ENCODE measurements around the gene VEZF1. TPM values are rescaled to one million over a fixed set of nuclear protein-coding genes. Genes with fewer than 3 reads are reported as not detected.
A peak's percentile ranks its signal among the peaks of the same experiment; 100 is the strongest.

Gene VEZF1
- total RNA-seq, 1 donor from 2014 or later = 50.9 TPM

- H3K9ac ChIP-seq (ENCODE audit: low read length) = peak overlapping the region; percentile 45
These were observed 41.9 kb downstream of the VEZF1 start for GRCh38 chr17:57945996-57946797.

DNA sequence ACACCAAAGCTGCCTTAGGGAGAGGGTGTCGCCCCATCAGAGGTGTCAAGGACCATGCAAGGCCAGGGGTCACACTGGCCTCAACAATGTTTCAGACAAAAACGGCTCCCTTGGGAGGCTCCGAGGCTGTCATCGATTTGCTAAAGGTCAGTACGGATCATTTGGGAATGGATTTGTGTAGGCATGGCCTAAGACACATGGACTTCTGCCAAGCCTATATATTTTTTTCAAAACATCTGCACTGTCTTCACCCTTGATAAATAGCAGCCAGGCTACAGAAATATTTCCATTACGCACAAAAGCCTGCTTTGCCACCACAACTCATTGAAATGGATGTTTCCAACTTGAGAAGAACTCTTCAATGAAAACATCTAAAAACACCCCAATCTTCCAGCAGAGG, 43.1 kb downstream of the VEZF1 start:
- H4K20me1 ChIP-seq (ENCODE audit: insufficient read depth, low read length) = peaks cover 31% of the 10 kb centered on the region
- no peak for FAIRE-seq
- H3K79me2 ChIP-seq (ENCODE audit: insufficient read depth, low read length) = peaks cover 67% of the 10 kb centered on the region
- H3K4me1 ChIP-seq (ENCODE audit: insufficient read depth, low read length) = peaks cover 55% of the 10 kb centered on the region
- no peak overlapping the region for H3K4me2 ChIP-seq (ENCODE audit: low read length)
- no peaks in the 10 kb centered on the region for H3K36me3 ChIP-seq (ENCODE audit: insufficient read depth, low read length)
- DNase-seq (ENCODE audit: low read depth) = peak; percentile 47
- no peaks in the 10 kb centered on the region for H3K27me3 ChIP-seq (ENCODE audit: insufficient read depth, low read length)
- no peak overlapping the region for H2AFZ ChIP-seq (ENCODE audit: low read depth, low read length)
- no peak overlapping the region for H3K27ac ChIP-seq (ENCODE audit: low read depth, low read length)
- TF ChIP-seq EZH2 (IDR thresholded peaks at IDR 0.05; ENCODE audit: insufficient read depth, low read length) = no peak
- TF ChIP-seq, protein P1, sequence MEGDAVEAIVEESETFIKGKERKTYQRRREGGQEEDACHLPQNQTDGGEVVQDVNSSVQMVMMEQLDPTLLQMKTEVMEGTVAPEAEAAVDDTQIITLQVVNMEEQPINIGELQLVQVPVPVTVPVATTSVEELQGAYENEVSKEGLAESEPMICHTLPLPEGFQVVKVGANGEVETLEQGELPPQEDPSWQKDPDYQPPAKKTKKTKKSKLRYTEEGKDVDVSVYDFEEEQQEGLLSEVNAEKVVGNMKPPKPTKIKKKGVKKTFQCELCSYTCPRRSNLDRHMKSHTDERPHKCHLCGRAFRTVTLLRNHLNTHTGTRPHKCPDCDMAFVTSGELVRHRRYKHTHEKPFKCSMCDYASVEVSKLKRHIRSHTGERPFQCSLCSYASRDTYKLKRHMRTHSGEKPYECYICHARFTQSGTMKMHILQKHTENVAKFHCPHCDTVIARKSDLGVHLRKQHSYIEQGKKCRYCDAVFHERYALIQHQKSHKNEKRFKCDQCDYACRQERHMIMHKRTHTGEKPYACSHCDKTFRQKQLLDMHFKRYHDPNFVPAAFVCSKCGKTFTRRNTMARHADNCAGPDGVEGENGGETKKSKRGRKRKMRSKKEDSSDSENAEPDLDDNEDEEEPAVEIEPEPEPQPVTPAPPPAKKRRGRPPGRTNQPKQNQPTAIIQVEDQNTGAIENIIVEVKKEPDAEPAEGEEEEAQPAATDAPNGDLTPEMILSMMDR (IDR thresholded peaks at IDR 0.05; ENCODE audit: insufficient read depth, low read depth, low read length) = no peak
- H3K4me3 Mint-ChIP-seq (ENCODE audit: unreplicated experiment) = no peak overlapping the region
- no peaks in the 10 kb centered on the region for H3K9me3 ChIP-seq (ENCODE audit: insufficient read depth, low read depth, low read length)
- no peaks in the 10 kb centered on the region for H3K9me3 Mint-ChIP-seq (ENCODE audit: unreplicated experiment)
- H3K4me3 ChIP-seq (ENCODE audit: insufficient read depth, low read depth, low read length) = no peak overlapping the region
- no peaks in the 10 kb centered on the region for H3K27me3 Mint-ChIP-seq (ENCODE audit: low read depth, unreplicated experiment)
- peaks cover 3% of the 10 kb centered on the region for H3K36me3 Mint-ChIP-seq (ENCODE audit: low read depth, unreplicated experiment)
- H3K9ac ChIP-seq (ENCODE audit: low read length) = no peak overlapping the region
- H3K4me1 Mint-ChIP-seq (ENCODE audit: low read depth, unreplicated experiment) = peaks cover 69% of the 10 kb centered on the region
- no peak overlapping the region for H3K27ac Mint-ChIP-seq (ENCODE audit: unreplicated experiment)

More at GRCh38 chr17:57945996-57946797, 41.9 kb downstream of the VEZF1 start:
- peaks cover 67% of the 10 kb centered on the region for H3K4me1 Mint-ChIP-seq (ENCODE audit: low read depth, unreplicated experiment)
- no peaks in the 10 kb centered on the region for H3K9me3 Mint-ChIP-seq (ENCODE audit: unreplicated experiment)
- Histone ChIP-seq H3K79me2 (ENCODE audit: insufficient read depth, low read length) (peaks cover 61% of the 10 kb centered on the region), H3K27ac (ENCODE audit: low read depth, low read length) (peak overlapping the region; percentile 83), H4K20me1 (ENCODE audit: insufficient read depth, low read length) (peaks cover 18% of the 10 kb centered on the region), H2AFZ (ENCODE audit: low read depth, low read length) (no peak overlapping the region), H3K36me3 (ENCODE audit: insufficient read depth, low read length) (no peaks in the 10 kb centered on the region), H3K9me3 (ENCODE audit: insufficient read depth, low read depth, low read length) (no peaks in the 10 kb centered on the region), H3K4me1 (ENCODE audit: insufficient read depth, low read length) (peaks cover 56% of the 10 kb centered on the region), H3K4me2 (ENCODE audit: low read length) (peak overlapping the region; percentile 81), H3K4me3 (ENCODE audit: insufficient read depth, low read depth, low read length) (peak overlapping the region; percentile 20), H3K27me3 (ENCODE audit: insufficient read depth, low read length) (no peaks in the 10 kb centered on the region)
- TF ChIP-seq, protein P1 (IDR thresholded peaks at IDR 0.05; ENCODE audit: insufficient read depth, low read depth, low read length) = no peak
- no peak for TF ChIP-seq EZH2 (IDR thresholded peaks at IDR 0.05; ENCODE audit: insufficient read depth, low read length)
- peak overlapping the region; percentile 85 for H3K27ac Mint-ChIP-seq (ENCODE audit: unreplicated experiment)
- no peak overlapping the region for H3K4me3 Mint-ChIP-seq (ENCODE audit: unreplicated experiment)
- DNase-seq (ENCODE audit: low read depth) = peak; percentile 55
- no peak for FAIRE-seq
- H3K27me3 Mint-ChIP-seq (ENCODE audit: low read depth, unreplicated experiment) = no peaks in the 10 kb centered on the region
- peaks cover 3% of the 10 kb centered on the region for H3K36me3 Mint-ChIP-seq (ENCODE audit: low read depth, unreplicated experiment)

DNA sequence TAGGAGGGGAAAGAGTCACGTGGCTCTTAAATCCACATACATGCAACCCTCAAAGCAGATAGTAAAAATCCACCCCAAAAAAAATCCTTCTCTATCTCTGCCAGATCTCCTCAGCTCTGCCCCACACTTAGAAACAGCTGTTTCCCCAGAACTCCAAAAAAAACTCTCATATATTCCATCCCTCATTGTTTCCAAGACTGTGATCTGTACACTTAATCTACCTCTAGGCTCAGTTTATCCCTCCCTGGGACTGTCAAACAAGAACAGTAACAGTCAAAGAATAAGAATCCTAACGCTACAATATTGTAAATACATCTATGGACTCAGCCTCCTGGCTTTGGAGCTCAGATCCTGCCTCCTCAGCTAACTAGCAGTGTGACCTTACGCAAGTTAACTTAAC, 44.4 kb downstream of the VEZF1 start:
- TF ChIP-seq EZH2 (IDR thresholded peaks at IDR 0.05; ENCODE audit: insufficient read depth, low read length) = no peak
- TF ChIP-seq, protein P1 (IDR thresholded peaks at IDR 0.05; ENCODE audit: insufficient read depth, low read depth, low read length) = no peak
- H3K4me3 Mint-ChIP-seq (ENCODE audit: unreplicated experiment) = no peak overlapping the region
- no peak overlapping the region for H3K9ac ChIP-seq (ENCODE audit: low read length)

More for the DNA sequence above, 44.4 kb downstream of the VEZF1 start:
- H3K27me3 Mint-ChIP-seq (ENCODE audit: low read depth, unreplicated experiment) = no peaks in the 10 kb centered on the region
- Histone ChIP-seq H3K36me3 (ENCODE audit: insufficient read depth, low read length) (no peaks in the 10 kb centered on the region), H3K27ac (ENCODE audit: low read depth, low read length) (peak overlapping the region; percentile 40), H3K4me3 (ENCODE audit: insufficient read depth, low read depth, low read length) (no peak overlapping the region), H3K79me2 (ENCODE audit: insufficient read depth, low read length) (peaks cover 74% of the 10 kb centered on the region), H3K4me2 (ENCODE audit: low read length) (peak overlapping the region; percentile 52), H4K20me1 (ENCODE audit: insufficient read depth, low read length) (peaks cover 42% of the 10 kb centered on the region), H3K9me3 (ENCODE audit: insufficient read depth, low read depth, low read length) (no peaks in the 10 kb centered on the region), H2AFZ (ENCODE audit: low read depth, low read length) (no peak overlapping the region), H3K27me3 (ENCODE audit: insufficient read depth, low read length) (no peaks in the 10 kb centered on the region), H3K4me1 (ENCODE audit: insufficient read depth, low read length) (peaks cover 48% of the 10 kb centered on the region)
- peaks cover 62% of the 10 kb centered on the region for H3K4me1 Mint-ChIP-seq (ENCODE audit: low read depth, unreplicated experiment)
- no peak for FAIRE-seq
- DNase-seq (ENCODE audit: low read depth) = no peak
- no peaks in the 10 kb centered on the region for H3K9me3 Mint-ChIP-seq (ENCODE audit: unreplicated experiment)
- peaks cover 3% of the 10 kb centered on the region for H3K36me3 Mint-ChIP-seq (ENCODE audit: low read depth, unreplicated experiment)
- H3K27ac Mint-ChIP-seq (ENCODE audit: unreplicated experiment) = no peak overlapping the region
